ENCODE measurements around the gene SMYD2. TPM values are rescaled to one million over a fixed set of nuclear protein-coding genes. Genes with fewer than 3 reads are reported as not detected.

SMYD2 gene
- total RNA-seq, 1 donor from 2014 or later, result 18.2 TPM

DNA sequence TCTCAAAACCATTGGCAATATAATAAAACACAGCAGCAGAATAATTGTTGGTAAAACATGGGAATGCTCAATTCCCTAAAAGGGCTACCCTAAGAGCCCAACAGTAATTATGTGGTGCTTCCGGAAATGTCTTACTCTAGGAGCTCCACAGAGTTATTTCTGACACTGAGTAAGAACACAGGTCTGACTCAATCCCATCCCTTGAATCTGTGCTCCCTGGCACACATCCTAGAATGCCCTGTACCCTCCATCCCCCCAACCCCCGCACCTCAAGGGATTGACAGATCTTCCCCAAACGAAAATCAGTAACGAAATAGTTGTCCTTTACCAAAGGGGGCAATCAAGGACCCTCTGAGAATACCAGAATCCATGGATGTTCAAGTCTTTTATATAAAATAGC, 71.9 kb downstream of the SMYD2 start:
- TF ChIP-seq POLR2AphosphoS5 (IDR thresholded peaks at IDR 0.05; ENCODE audit: insufficient read depth in 1 of 2, low read depth in 1 of 2) (no peak), POLR2A (IDR thresholded peaks at IDR 0.05) (no peak)
- TF ChIP-seq, protein P1, sequence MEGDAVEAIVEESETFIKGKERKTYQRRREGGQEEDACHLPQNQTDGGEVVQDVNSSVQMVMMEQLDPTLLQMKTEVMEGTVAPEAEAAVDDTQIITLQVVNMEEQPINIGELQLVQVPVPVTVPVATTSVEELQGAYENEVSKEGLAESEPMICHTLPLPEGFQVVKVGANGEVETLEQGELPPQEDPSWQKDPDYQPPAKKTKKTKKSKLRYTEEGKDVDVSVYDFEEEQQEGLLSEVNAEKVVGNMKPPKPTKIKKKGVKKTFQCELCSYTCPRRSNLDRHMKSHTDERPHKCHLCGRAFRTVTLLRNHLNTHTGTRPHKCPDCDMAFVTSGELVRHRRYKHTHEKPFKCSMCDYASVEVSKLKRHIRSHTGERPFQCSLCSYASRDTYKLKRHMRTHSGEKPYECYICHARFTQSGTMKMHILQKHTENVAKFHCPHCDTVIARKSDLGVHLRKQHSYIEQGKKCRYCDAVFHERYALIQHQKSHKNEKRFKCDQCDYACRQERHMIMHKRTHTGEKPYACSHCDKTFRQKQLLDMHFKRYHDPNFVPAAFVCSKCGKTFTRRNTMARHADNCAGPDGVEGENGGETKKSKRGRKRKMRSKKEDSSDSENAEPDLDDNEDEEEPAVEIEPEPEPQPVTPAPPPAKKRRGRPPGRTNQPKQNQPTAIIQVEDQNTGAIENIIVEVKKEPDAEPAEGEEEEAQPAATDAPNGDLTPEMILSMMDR (IDR thresholded peaks at IDR 0.05), result no peak
- no peak overlapping the region for H3K4me3 ChIP-seq
- intact Hi-C loops (cut with DNase I), result no loop called here
- no peaks in the 10 kb centered on the region for H3K9me3 ChIP-seq
- no peak overlapping the region for H3K27ac ChIP-seq
- H3K27me3 ChIP-seq, result no peaks in the 10 kb centered on the region
- no peak for DNase-seq (ENCODE audit: extremely low spot score in 2 of 2)
- H3K36me3 ChIP-seq, result peaks cover 0 to 13% of the 10 kb centered on the region in 2 donors
- H3K4me1 ChIP-seq, result no peaks in the 10 kb centered on the region

DNA sequence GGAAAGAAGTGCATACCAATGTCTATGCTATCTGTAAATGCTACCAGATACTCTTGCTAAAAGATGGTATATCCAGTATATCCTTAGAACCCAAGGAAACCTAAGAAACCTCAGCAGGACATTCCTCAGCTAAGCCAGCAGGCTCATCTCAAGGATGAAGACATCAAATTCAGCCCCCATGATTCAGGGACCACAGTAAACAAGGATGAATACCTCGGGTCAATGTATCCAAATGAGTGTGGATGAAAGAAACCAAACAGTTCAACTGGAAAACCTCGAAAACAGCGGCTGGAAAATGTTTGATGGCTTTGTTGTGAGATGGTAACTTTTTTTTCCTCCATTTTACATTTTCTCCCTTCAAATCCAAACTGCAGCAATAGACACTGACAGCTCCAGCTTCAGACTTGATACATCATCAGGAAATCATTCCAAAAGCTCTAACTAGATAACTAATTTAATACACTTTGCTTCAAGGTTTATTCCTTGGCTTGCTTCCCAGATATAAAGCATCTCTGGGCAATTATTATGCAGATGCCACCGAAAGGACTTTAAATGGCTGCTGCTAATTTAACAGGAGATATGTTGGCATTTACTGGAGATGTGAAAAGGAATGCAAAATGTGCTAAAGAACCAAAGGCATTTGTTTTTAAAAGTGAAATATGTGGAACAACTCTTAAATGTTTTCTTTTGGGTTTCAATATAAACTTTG, 73.6 kb downstream of the SMYD2 start:
- no peaks in the 10 kb centered on the region for H3K27me3 ChIP-seq
- no peaks in the 10 kb centered on the region for H3K4me1 ChIP-seq
- H3K9me3 ChIP-seq, result no peaks in the 10 kb centered on the region
- no peak for DNase-seq (ENCODE audit: extremely low spot score in 2 of 2)
- no peak for TF ChIP-seq POLR2A (IDR thresholded peaks at IDR 0.05)
- no peak for TF ChIP-seq POLR2AphosphoS5 (IDR thresholded peaks at IDR 0.05; ENCODE audit: insufficient read depth in 1 of 2, low read depth in 1 of 2)
- H3K4me3 ChIP-seq, result no peak overlapping the region
- intact Hi-C loops (cut with DNase I), result no loop called here
- no peak overlapping the region for H3K27ac ChIP-seq
- peaks cover 0 to 16% of the 10 kb centered on the region in 2 donors for H3K36me3 ChIP-seq

DNA sequence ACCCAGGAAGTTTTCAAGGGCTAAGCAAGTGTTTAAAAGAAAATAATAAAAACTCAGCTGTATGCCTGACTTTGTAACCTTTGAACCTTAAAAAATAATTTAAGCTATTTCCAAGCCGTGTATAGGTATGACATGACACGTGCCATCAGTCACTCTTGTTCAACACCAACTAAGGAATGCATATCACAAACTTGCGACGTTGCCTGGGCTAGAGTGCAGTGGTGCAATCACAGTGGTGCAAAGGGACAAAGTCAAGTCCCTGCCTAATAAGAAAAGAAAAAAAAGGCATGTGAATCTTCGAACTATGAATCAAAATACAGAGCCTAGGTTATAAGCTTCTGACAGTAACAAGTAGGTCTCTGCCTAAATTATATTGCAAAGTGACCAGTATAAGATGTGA, 79.2 kb downstream of the SMYD2 start:
- Histone ChIP-seq H3K36me3 (peaks cover 0 to 36% of the 10 kb centered on the region in 2 donors), H3K9me3 (no peaks in the 10 kb centered on the region)

DNA sequence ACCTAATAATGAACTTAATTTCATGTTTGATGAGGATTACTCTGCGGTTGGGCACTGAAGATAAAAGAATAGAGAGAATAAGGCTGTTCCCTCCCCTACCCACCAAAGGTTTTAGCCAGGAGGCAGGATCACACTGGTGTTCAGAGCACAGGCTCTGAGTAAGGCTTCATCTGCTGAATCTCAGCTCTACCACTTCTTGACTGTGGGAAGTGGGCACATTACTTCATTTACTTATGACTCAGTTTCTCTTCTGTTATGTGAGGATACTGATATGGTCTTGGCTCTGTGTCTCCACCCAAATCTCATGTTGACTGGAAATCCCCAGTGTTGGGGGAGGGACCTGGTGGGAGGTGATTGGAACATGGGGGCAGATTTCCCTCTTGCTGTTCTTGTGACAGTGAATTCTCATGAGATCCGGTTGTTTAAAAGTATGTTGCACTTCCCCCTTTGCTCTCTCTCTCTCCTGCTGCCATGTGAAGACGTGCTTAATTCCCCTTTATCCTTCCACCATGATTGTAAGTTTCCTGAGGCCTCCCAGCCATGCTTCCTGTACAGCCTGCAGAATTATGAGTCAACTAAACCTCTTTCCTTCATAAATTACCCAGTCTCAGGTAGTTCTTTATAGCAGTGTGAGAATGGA, 79.7 kb downstream of the SMYD2 start:
- H3K9me3 ChIP-seq, result no peaks in the 10 kb centered on the region
- DNase-seq (ENCODE audit: extremely low spot score in 2 of 2), result no peak
- no peaks in the 10 kb centered on the region for H3K4me1 ChIP-seq
- TF ChIP-seq POLR2AphosphoS5 (IDR thresholded peaks at IDR 0.05; ENCODE audit: insufficient read depth in 1 of 2, low read depth in 1 of 2) (no peak), POLR2A (IDR thresholded peaks at IDR 0.05) (no peak)
- TF ChIP-seq, protein P1 (IDR thresholded peaks at IDR 0.05), result no peak
- H3K36me3 ChIP-seq, result peaks cover 0 to 32% of the 10 kb centered on the region in 2 donors
- no peak overlapping the region for H3K4me3 ChIP-seq
- intact Hi-C loops (cut with DNase I), result no loop called here
- H3K27ac ChIP-seq, result no peak overlapping the region
- H3K27me3 ChIP-seq, result no peaks in the 10 kb centered on the region

More for the DNA sequence above, 79.2 kb downstream of the SMYD2 start:
- TF ChIP-seq POLR2AphosphoS5 (IDR thresholded peaks at IDR 0.05; ENCODE audit: insufficient read depth in 1 of 2, low read depth in 1 of 2), result no peak
- no peak for TF ChIP-seq POLR2A (IDR thresholded peaks at IDR 0.05)
- TF ChIP-seq, protein P1 (IDR thresholded peaks at IDR 0.05), result no peak
- Histone ChIP-seq H3K4me3 (no peak overlapping the region), H3K27me3 (no peaks in the 10 kb centered on the region), H3K4me1 (no peaks in the 10 kb centered on the region), H3K27ac (no peak overlapping the region)
- intact Hi-C loops (cut with DNase I), result no loop called here
- DNase-seq (ENCODE audit: extremely low spot score in 2 of 2), result no peak

DNA sequence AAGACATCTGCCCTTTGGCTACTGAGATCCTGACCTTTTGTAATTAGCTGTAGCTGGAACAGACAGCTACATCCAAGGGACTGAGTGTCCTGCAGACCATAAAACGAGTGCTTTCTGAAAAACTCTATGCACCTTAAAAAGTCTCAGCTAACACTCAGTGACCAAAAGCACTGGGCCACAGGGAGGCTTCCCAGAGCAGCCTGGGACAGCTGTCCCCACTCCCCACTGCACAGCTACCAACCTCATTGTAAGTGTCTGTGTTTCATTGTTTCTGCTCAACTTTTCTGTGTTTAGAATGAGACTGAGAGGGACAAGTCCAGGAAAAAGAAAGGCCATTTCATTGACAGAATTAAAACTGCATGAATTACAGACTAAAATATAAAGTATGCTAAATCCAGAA, 80.7 kb downstream of the SMYD2 start:
- no peaks in the 10 kb centered on the region for H3K4me1 ChIP-seq
- no peak overlapping the region for H3K27ac ChIP-seq
- no peaks in the 10 kb centered on the region for H3K9me3 ChIP-seq
- H3K27me3 ChIP-seq, result no peaks in the 10 kb centered on the region
- H3K4me3 ChIP-seq, result no peak overlapping the region
- no peak for DNase-seq (ENCODE audit: extremely low spot score in 2 of 2)
- TF ChIP-seq POLR2AphosphoS5 (IDR thresholded peaks at IDR 0.05; ENCODE audit: insufficient read depth in 1 of 2, low read depth in 1 of 2), result no peak
- TF ChIP-seq, protein P1 (IDR thresholded peaks at IDR 0.05), result no peak
- TF ChIP-seq POLR2A (IDR thresholded peaks at IDR 0.05), result no peak
- intact Hi-C loops (cut with DNase I), result no loop called here
- peaks cover 0 to 32% of the 10 kb centered on the region in 2 donors for H3K36me3 ChIP-seq
